Activated naive CD4-positive, alpha-beta T cell treated with Interleukin-2 at 50 U/mL for 16 hours (primary cell): ENCODE results near the gene PLEKHM3.
"Not testable (repeated sequence)": the region's sequence is repeated elsewhere in the genome, so short reads cannot be mapped to it uniquely, and the experiment has no call there.

Experiments used
- DNase-seq: peaks from one replicate; pipeline ENCODE4 v3.0.0-alpha.2; 2020

The PLEKHM3 gene

GRCh38 chr2:207819021-207819797, 206.1 kb downstream of the PLEKHM3 start:
- no peak for DNase-seq

- DNase-seq, result no peak
Observed at GRCh38 chr2:207816546-207816945, 208.8 kb downstream of the PLEKHM3 start.

- DNase-seq, result no peak
Observed at GRCh38 chr2:207815254-207815653, 210.1 kb downstream of the PLEKHM3 start.

GRCh38 chr2:207813942-207814341, 211.4 kb downstream of the PLEKHM3 start:
- DNase-seq, result no peak

GRCh38 chr2:207813221-207813916, 212.0 kb downstream of the PLEKHM3 start:
- no peak for DNase-seq

- DNase-seq, result no peak
Observed at GRCh38 chr2:207812726-207813080, 212.6 kb downstream of the PLEKHM3 start.

- DNase-seq, result no peak
Observed at GRCh38 chr2:207812058-207812725, 213.1 kb downstream of the PLEKHM3 start.

GRCh38 chr2:207811658-207812057, 213.7 kb downstream of the PLEKHM3 start:
- DNase-seq, result not testable (repeated sequence)

- no peak for DNase-seq
Observed at GRCh38 chr2:207810200-207810788, 215.0 kb downstream of the PLEKHM3 start.

- no peak for DNase-seq
Observed at GRCh38 chr2:207808119-207808518, 217.2 kb downstream of the PLEKHM3 start.

GRCh38 chr2:207807516-207807915, 217.8 kb downstream of the PLEKHM3 start:
- no peak for DNase-seq

DNA sequence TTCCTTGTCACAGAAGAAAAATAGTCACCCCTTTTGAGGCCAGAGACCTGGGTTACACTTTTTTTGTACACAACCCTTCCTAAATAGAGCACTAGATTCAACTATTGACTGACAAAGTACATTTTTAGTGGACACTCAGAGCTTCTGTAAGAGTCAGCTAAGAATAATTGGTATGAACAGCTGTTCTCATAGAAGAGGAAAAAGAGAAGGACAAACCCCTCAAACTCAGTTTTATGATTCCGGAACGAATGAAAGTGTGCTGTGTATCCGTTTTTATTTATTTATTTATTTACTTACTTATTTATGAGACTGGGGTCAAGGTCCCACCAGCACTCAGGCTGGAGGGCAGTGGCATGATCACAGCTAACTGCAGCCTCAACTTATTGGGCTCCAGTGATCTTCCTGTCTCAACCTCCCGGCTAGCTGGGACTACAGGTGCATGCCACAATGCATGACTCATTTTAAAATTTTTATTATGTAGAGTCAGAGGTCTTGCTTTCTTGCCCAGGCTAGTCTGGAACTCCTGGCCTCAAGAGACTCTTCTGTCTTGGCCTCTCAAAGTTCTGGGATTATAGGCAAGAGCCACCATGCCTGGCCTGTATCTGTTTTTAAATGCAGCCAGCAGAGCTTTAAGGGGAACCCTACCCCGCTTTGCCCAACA, 219.6 kb downstream of the PLEKHM3 start:
- DNase-seq, result no peak

DNA sequence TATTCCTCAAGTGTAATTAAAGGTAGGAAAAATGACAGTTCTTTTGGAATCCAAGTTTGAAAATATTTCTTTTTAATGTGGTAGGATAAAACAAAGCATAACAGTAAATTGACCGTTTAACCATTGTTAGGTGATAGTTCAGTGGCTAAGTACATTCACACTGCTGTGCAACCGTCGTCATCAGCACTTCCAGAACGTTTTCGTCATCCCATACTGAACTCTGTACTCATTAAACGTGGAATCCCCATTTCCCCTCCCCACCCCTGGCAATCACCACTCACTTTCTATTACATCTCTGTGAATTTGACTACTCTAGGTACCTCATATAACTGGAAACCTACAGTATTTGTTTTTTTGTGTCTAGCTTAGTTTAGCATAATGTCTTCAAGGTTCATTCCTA, 222.7 kb downstream of the PLEKHM3 start:
- no peak for DNase-seq

- DNase-seq, result no peak
Observed at GRCh38 chr2:207801259-207801658, 224.1 kb downstream of the PLEKHM3 start.

GRCh38 chr2:207796585-207797350, 228.6 kb downstream of the PLEKHM3 start:
- no peak for DNase-seq

- no peak for DNase-seq
Observed at GRCh38 chr2:207792244-207792785, 233.0 kb downstream of the PLEKHM3 start.

DNA sequence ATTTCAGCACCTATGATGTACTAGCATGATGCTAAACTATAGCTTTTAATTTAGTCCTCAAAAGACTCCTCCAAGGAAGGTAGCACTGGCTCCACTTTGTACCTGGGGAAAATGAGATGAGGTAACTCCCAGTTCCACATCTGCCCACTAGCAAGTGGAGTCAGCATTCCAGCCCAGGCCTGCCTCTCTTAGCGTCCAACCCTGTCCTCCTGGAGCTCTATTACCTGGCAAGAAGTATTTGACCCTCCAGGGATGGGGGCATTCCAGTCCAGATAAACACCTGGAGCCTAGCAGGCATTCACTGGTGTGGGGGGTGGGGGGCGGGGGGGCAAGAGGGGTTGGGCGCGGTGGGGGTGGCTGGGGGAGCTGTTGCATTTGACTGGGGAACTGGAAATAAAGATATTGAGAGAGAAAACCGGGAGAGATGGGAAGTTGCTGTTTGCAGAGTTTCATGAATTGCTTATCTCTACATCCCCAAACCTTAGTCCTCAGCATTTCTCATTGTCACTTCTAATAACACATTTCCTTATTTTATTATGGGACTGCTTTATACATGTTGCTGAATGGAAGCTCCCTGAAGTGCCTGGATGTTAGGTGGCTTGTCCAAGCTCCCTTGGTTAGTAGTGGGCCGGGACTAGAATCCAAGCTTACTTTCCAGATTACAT, 233.6 kb downstream of the PLEKHM3 start:
- no peak for DNase-seq

DNA sequence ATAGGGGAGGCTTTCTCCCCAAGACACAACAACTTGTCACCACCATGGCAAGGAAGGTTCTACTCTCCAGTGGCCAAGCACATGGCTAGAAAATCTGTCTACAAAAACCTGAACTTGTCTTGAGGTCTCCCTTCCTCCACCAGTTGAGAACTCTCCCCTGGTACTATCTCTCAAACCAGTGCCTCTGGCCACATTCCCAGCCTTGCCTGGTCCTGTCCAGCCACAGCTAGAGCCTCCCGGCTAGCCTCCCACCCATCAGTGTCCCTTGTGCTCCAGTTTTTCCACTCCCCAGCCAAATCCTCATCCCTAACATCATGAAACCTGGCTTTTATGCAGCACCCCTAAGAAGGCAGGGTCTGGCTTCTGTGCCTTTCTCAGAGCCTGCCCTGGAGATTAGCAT, 234.4 kb downstream of the PLEKHM3 start:
- DNase-seq, result no peak

- DNase-seq, result no peak
Observed at GRCh38 chr2:207787800-207788199, 237.5 kb downstream of the PLEKHM3 start.

- no peak for DNase-seq
Observed at GRCh38 chr2:207787017-207787416, 238.3 kb downstream of the PLEKHM3 start.

GRCh38 chr2:207784898-207785297, 240.4 kb downstream of the PLEKHM3 start:
- no peak for DNase-seq
